GM21423 (cell line): ENCODE data around the gene KRT80.

Experiments used
- ATAC-seq: cut with Tn5 transposase; IDR thresholded peaks from one replicate; pipeline ENCODE4 v1.9.1; 2021; ENCODE audit warnings: mild to moderate bottlenecking, moderate library complexity; ENCODE audit not compliant: unreplicated experiment

Gene KRT80

GRCh38 chr12:52199294-52199919 lies 7.6 kb upstream of the KRT80 start:
- no peak for ATAC-seq

GRCh38 chr12:52198454-52199215 lies 6.8 kb upstream of the KRT80 start:
- ATAC-seq, result no peak

- ATAC-seq, result no peak
Measured at GRCh38 chr12:52197371-52198231, 5.8 kb upstream of the KRT80 start.

GRCh38 chr12:52195065-52195730 lies 3.4 kb upstream of the KRT80 start:
- no peak for ATAC-seq

- ATAC-seq, result no peak
Measured at GRCh38 chr12:52193991-52194390, 2.2 kb upstream of the KRT80 start.

GRCh38 chr12:52193532-52193931 lies 1.7 kb upstream of the KRT80 start:
- no peak for ATAC-seq

GRCh38 chr12:52190860-52191729 lies 719 bp downstream of the KRT80 start:
- ATAC-seq, result no peak

GRCh38 chr12:52189376-52190174 lies 2.2 kb downstream of the KRT80 start:
- no peak for ATAC-seq

GRCh38 chr12:52188658-52189057 lies 3.2 kb downstream of the KRT80 start:
- no peak for ATAC-seq

GRCh38 chr12:52187640-52188039 lies 4.2 kb downstream of the KRT80 start:
- ATAC-seq, result no peak

GRCh38 chr12:52187206-52187605 lies 4.6 kb downstream of the KRT80 start:
- no peak for ATAC-seq

- no peak for ATAC-seq
Measured at GRCh38 chr12:52186118-52186840, 5.5 kb downstream of the KRT80 start.

- no peak for ATAC-seq
Measured at GRCh38 chr12:52185400-52185967, 6.3 kb downstream of the KRT80 start.

- no peak for ATAC-seq
Measured at GRCh38 chr12:52184813-52185212, 7.0 kb downstream of the KRT80 start.

GRCh38 chr12:52183971-52184370 lies 7.8 kb downstream of the KRT80 start:
- no peak for ATAC-seq

GRCh38 chr12:52183544-52183910 lies 8.3 kb downstream of the KRT80 start:
- ATAC-seq, result no peak

- no peak for ATAC-seq
Measured at GRCh38 chr12:52182898-52183543, 8.8 kb downstream of the KRT80 start.

- ATAC-seq, result no peak
Measured at GRCh38 chr12:52182384-52182783, 9.4 kb downstream of the KRT80 start.
